K562 (cell line): Measurements from ENCODE around the gene ERICH2. TPM values are rescaled to one million over a fixed set of nuclear protein-coding genes. Genes with fewer than 3 reads are reported as not detected.

Source experiments
- ARID2 ChIP-seq: fragments of 450-650 bp; IDR thresholded peaks from 2 replicates; pipeline ENCODE4 v1.6.1; 2017; ENCODE audit warnings: antibody characterized with exemption, mild to moderate bottlenecking
- ASH1L ChIP-seq: fragments of 450-650 bp; IDR thresholded peaks from 2 replicates; pipeline ENCODE4 v1.6.1; 2018; ENCODE audit warnings: borderline replicate concordance, mild to moderate bottlenecking, low read depth; ENCODE audit not compliant: partially characterized antibody
- CREM ChIP-seq: IDR thresholded peaks from 2 replicates; pipeline ENCODE4 v1.6.1; 2014; ENCODE audit warnings: antibody characterized with exemption, low read depth
- ETV5 ChIP-seq: sonication (generic); formaldehyde crosslinking; IDR thresholded peaks from 2 replicates; pipeline ENCODE4 v1.4.0; 2020; ENCODE audit warnings: low read depth, mild to moderate bottlenecking, missing genetic modification reagents
- FOXA3 ChIP-seq, 2 experiments: fragments of 450-650 bp in 1 of 2; sonication (generic) in 1 of 2; formaldehyde crosslinking; IDR thresholded peaks in 1 of 2; conservative IDR thresholded peaks in 1 of 2; 2 replicates each; pipeline versions ENCODE4 v1.4.0 to v1.8.0; 2020 to 2022; ENCODE audit warnings: mild to moderate bottlenecking in 2 of 2, missing genetic modification reagents in 1 of 2
- HCFC1 ChIP-seq: IDR thresholded peaks from 2 replicates; pipeline ENCODE4 v1.6.1; 2012; ENCODE audit warnings: low read depth, low read length, improper control_type of control experiment
- HDAC8 ChIP-seq: fragments of 450-650 bp; IDR thresholded peaks from 2 replicates; pipeline ENCODE4 v1.6.1; 2016; ENCODE audit warnings: mild to moderate bottlenecking, missing genetic modification characterization, moderate library complexity, missing compliant biosample characterization
- KDM2B ChIP-seq: fragments of 250-450 bp; sonication (Bioruptor Pico); IDR thresholded peaks from 2 replicates; pipeline ENCODE4 v1.8.0; 2021; ENCODE audit warnings: mild to moderate bottlenecking, moderate library complexity
- KLF6 ChIP-seq: fragments of 250-450 bp; sonication (Bioruptor Pico); IDR thresholded peaks from 2 replicates; pipeline ENCODE4 v1.4.0; 2020; ENCODE audit warnings: mild to moderate bottlenecking, moderate library complexity, borderline replicate concordance
- MCM5 ChIP-seq: fragments of 450-650 bp; IDR thresholded peaks from 2 replicates; pipeline ENCODE4 v1.6.1; 2016; ENCODE audit warnings: low read depth
- RBM39 ChIP-seq: fragments of 200-400 bp; formaldehyde crosslinking; optimal IDR thresholded peaks from 2 replicates; pipeline ENCODE3; 2018; ENCODE audit warnings: low read depth, low read length
- TCF3 ChIP-seq: sonication (generic); formaldehyde crosslinking; IDR thresholded peaks from 2 replicates; pipeline ENCODE4 v1.4.0; 2020; ENCODE audit warnings: mild to moderate bottlenecking, missing genetic modification reagents
- TCF7 ChIP-seq: sonication (generic); IDR thresholded peaks from 2 replicates; pipeline ENCODE4 v1.6.1; 2016; ENCODE audit warnings: antibody characterized with exemption, borderline replicate concordance
- TCFL5 ChIP-seq: fragments of 250-450 bp; sonication (Bioruptor Pico); conservative IDR thresholded peaks from 2 replicates; pipeline ENCODE4 v1.6.1; 2021; ENCODE audit warnings: mild to moderate bottlenecking, moderate library complexity, matching md5 sums
- TFAP4 ChIP-seq: sonication (generic); formaldehyde crosslinking; IDR thresholded peaks from 2 replicates; pipeline ENCODE4 v1.8.0; 2022; ENCODE audit warnings: missing genetic modification reagents, mild to moderate bottlenecking, moderate library complexity, borderline replicate concordance
- TOE1 ChIP-seq, 2 experiments: fragments of 450-650 bp in 1 of 2; sonication (generic) in 1 of 2; formaldehyde crosslinking in 1 of 2; IDR thresholded peaks; 2 replicates each; pipeline versions ENCODE4 v1.7.1 to v1.8.0; 2016 to 2022; ENCODE audit warnings: borderline replicate concordance in 2 of 2, mild to moderate bottlenecking in 2 of 2, antibody characterized with exemption in 1 of 2, inconsistent platforms in 1 of 2, low read depth in 1 of 2, missing genetic modification reagents in 1 of 2, moderate library complexity in 1 of 2
- ZC3H4 ChIP-seq: sonication (generic); formaldehyde crosslinking; IDR thresholded peaks from 2 replicates; pipeline ENCODE4 v1.9.0; 2021; ENCODE audit warnings: missing genetic modification reagents, borderline replicate concordance
- ZNF263 ChIP-seq: sonication (generic); formaldehyde crosslinking; IDR thresholded peaks from 2 replicates; pipeline ENCODE4 v1.8.0; 2022; ENCODE audit warnings: mild to moderate bottlenecking, missing genetic modification reagents, borderline replicate concordance
- ZNF431 ChIP-seq: sonication (generic); formaldehyde crosslinking; IDR thresholded peaks from 2 replicates; pipeline ENCODE4 v1.8.0; 2022; ENCODE audit warnings: mild to moderate bottlenecking, missing genetic modification reagents
- polyA plus RNA-seq, 8 experiments: library from polyadenylated mRNA; depleted of rRNA in 4 of 8; stranded (reverse) in 5 of 8; unstranded in 3 of 8; fragments of >200 nt; fragmentation: Nextera tagmentation in 2 of 8; fragmentation: Illumina TruSeq in 1 of 8; extraction: Ambion mirVana in 2 of 8; extraction: Trizol in 1 of 8; gene quantifications; 2 replicates each; pipeline versions ENCODE4 v1.2.1 to v1.2.3, GENCODE V29; 2011 to 2014; ENCODE audit warnings: inconsistent platforms in 1 of 8, missing spikeins in 1 of 8
- total RNA-seq, 7 experiments: library from RNA; depleted of rRNA in 6 of 7; stranded (reverse); fragments of >200 nt in 6 of 7; fragmentation: Illumina TruSeq in 2 of 7; extraction: Trizol in 2 of 7; gene quantifications; 2 replicates each; pipeline versions ENCODE4 v1.2.1 to v1.2.3, GENCODE V29; 2011 to 2021; ENCODE audit warnings: low replicate concordance in 1 of 7
- TF ChIP-seq, protein P1 (sequence below): IDR thresholded peaks from 3 replicates; pipeline ENCODE4 v1.6.1; 2011; ENCODE audit warnings: borderline replicate concordance, mild to moderate bottlenecking, moderate library complexity; ENCODE audit not compliant: insufficient read length; ENCODE audit errors: extremely low read depth
- TF ChIP-seq, protein P2 (sequence below), 2 experiments: fragments of 150-350 bp in 1 of 2; IDR thresholded peaks; 2 replicates each; pipeline ENCODE4 v1.6.1; 2012 to 2016; ENCODE audit warnings: low read depth in 2 of 2, low read length in 2 of 2, mild to moderate bottlenecking in 1 of 2, moderate library complexity in 1 of 2

The ERICH2 gene
- total and polyA plus RNA-seq, 9 of the 15 experiments (the other 6 are each of a cell fraction or from before 2014, with no cell fraction given), result 0.85 to 2.4 (median 1.6) TPM

- no peak for TF ChIP-seq TFAP4 (CRISPR knock-in tag)
- no peak for TF ChIP-seq ASH1L
- no peak for TF ChIP-seq ZNF263 (CRISPR knock-in tag)
- no peak for TF ChIP-seq MCM5
- TF ChIP-seq ETV5 (CRISPR knock-in tag), result no peak
- TF ChIP-seq, protein P1, sequence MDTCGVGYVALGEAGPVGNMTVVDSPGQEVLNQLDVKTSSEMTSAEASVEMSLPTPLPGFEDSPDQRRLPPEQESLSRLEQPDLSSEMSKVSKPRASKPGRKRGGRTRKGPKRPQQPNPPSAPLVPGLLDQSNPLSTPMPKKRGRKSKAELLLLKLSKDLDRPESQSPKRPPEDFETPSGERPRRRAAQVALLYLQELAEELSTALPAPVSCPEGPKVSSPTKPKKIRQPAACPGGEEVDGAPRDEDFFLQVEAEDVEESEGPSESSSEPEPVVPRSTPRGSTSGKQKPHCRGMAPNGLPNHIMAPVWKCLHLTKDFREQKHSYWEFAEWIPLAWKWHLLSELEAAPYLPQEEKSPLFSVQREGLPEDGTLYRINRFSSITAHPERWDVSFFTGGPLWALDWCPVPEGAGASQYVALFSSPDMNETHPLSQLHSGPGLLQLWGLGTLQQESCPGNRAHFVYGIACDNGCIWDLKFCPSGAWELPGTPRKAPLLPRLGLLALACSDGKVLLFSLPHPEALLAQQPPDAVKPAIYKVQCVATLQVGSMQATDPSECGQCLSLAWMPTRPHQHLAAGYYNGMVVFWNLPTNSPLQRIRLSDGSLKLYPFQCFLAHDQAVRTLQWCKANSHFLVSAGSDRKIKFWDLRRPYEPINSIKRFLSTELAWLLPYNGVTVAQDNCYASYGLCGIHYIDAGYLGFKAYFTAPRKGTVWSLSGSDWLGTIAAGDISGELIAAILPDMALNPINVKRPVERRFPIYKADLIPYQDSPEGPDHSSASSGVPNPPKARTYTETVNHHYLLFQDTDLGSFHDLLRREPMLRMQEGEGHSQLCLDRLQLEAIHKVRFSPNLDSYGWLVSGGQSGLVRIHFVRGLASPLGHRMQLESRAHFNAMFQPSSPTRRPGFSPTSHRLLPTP, result no peak
- no peak for TF ChIP-seq ZC3H4 (CRISPR knock-in tag)
- no peak for TF ChIP-seq TCFL5 (CRISPR knock-in tag)
- no peak for TF ChIP-seq FOXA3 (CRISPR knock-in tag; conservative IDR thresholded peaks at IDR 0.05 in 1 of 2, IDR thresholded peaks at IDR 0.05 in 1 of 2)
- no peak for TF ChIP-seq KLF6 (CRISPR knock-in tag)
- TF ChIP-seq RBM39, result no peak
- TF ChIP-seq, protein P2, sequence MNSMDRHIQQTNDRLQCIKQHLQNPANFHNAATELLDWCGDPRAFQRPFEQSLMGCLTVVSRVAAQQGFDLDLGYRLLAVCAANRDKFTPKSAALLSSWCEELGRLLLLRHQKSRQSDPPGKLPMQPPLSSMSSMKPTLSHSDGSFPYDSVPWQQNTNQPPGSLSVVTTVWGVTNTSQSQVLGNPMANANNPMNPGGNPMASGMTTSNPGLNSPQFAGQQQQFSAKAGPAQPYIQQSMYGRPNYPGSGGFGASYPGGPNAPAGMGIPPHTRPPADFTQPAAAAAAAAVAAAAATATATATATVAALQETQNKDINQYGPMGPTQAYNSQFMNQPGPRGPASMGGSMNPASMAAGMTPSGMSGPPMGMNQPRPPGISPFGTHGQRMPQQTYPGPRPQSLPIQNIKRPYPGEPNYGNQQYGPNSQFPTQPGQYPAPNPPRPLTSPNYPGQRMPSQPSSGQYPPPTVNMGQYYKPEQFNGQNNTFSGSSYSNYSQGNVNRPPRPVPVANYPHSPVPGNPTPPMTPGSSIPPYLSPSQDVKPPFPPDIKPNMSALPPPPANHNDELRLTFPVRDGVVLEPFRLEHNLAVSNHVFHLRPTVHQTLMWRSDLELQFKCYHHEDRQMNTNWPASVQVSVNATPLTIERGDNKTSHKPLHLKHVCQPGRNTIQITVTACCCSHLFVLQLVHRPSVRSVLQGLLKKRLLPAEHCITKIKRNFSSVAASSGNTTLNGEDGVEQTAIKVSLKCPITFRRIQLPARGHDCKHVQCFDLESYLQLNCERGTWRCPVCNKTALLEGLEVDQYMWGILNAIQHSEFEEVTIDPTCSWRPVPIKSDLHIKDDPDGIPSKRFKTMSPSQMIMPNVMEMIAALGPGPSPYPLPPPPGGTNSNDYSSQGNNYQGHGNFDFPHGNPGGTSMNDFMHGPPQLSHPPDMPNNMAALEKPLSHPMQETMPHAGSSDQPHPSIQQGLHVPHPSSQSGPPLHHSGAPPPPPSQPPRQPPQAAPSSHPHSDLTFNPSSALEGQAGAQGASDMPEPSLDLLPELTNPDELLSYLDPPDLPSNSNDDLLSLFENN (IDR thresholded peaks at IDR 0.05; ENCODE audit: low read depth in 2 of 2, low read length in 2 of 2), result no peak
- TF ChIP-seq TCF7, result no peak
- no peak for TF ChIP-seq ZNF431 (CRISPR knock-in tag)
- TF ChIP-seq CREM, result peak; percentile 79
- no peak for TF ChIP-seq HCFC1
- TF ChIP-seq TOE1 (IDR thresholded peaks at IDR 0.05; ENCODE audit: borderline replicate concordance), result no peak
- TF ChIP-seq TOE1 (CRISPR knock-in tag; IDR thresholded peaks at IDR 0.05; ENCODE audit: borderline replicate concordance, low read depth), result no peak
- 0 out of 2 replicates have a peak, but pooled peaks have one; percentile 20 for TF ChIP-seq TCF3
- no peak for TF ChIP-seq KDM2B
- TF ChIP-seq ARID2, result no peak
- TF ChIP-seq HDAC8 (tag), result no peak
These were observed 22.3 kb upstream of the ERICH2 start (continued) for GRCh38 chr2:170747921-170748320.
